Measurements from ENCODE around the gene CAVIN1.

Gene CAVIN1

DNA sequence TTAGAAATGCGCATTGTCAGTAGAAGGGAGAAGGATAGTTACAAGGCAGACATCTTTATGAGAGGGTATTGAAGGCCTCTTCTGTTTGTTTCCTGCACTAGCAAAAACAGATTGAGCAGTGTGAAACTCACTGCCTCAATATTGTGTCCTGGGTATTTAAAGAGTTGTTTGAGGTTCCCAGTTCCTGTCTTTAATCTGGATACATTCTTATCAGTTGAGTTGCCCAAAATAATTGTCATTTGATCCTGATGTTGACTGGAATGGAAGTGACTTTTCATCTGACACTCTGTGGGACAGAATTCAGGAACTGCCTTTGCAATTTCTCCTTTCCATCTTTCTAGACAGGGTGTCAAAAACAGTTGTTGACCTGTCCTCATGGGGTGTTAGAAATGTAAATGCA lies 37.3 kb upstream of the CAVIN1 start:
- Histone ChIP-seq H3K27ac (ENCODE audit: extremely low read depth, low read depth, low read length) (no peak overlapping the region), H3K36me3 (ENCODE audit: control insufficient read depth in 2 of 2, insufficient read depth in 1 of 2, low read length in 2 of 2) (peaks cover 29 to 37% of the 10 kb centered on the region in 2 experiments), H3K4me1 (ENCODE audit: control insufficient read depth, insufficient read depth, low read length) (peaks cover 5% of the 10 kb centered on the region), H3K4me3 (ENCODE audit: low read depth, low read length) (no peak overlapping the region), H3K9me3 (ENCODE audit: control insufficient read depth, insufficient read depth, low read depth, low read length) (no peaks in the 10 kb centered on the region)
- TF ChIP-seq, protein P1, sequence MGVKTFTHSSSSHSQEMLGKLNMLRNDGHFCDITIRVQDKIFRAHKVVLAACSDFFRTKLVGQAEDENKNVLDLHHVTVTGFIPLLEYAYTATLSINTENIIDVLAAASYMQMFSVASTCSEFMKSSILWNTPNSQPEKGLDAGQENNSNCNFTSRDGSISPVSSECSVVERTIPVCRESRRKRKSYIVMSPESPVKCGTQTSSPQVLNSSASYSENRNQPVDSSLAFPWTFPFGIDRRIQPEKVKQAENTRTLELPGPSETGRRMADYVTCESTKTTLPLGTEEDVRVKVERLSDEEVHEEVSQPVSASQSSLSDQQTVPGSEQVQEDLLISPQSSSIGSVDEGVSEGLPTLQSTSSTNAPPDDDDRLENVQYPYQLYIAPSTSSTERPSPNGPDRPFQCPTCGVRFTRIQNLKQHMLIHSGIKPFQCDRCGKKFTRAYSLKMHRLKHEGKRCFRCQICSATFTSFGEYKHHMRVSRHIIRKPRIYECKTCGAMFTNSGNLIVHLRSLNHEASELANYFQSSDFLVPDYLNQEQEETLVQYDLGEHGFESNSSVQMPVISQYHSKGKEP (tag by site-specific recombination; IDR thresholded peaks at IDR 0.05): no peak
- TF ChIP-seq ZNF530 (tag by site-specific recombination; IDR thresholded peaks at IDR 0.05; ENCODE audit: low read depth): no peak
- TF ChIP-seq, protein P2, sequence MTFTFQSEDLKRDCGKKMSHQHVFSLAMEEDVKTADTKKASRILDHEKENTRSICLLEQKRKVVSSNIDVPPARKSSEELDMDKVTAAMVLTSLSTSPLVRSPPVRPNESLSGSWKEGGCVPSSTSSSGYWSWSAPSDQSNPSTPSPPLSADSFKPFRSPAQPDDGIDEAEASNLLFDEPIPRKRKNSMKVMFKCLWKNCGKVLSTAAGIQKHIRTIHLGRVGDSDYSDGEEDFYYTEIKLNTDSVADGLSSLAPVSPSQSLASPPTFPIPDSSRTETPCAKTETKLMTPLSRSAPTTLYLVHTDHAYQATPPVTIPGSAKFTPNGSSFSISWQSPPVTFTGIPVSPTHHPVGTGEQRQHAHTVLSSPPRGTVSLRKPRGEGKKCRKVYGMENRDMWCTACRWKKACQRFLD (tag by site-specific recombination; IDR thresholded peaks at IDR 0.05): no peak
- no peak for TF ChIP-seq ZNF202 (tag by site-specific recombination; IDR thresholded peaks at IDR 0.05; ENCODE audit: borderline replicate concordance)
- no peak for TF ChIP-seq REST (tag by site-specific recombination; IDR thresholded peaks at IDR 0.05)
- TF ChIP-seq ZNF843 (tag by site-specific recombination; IDR thresholded peaks at IDR 0.05): no peak
- TF ChIP-seq, protein P3, sequence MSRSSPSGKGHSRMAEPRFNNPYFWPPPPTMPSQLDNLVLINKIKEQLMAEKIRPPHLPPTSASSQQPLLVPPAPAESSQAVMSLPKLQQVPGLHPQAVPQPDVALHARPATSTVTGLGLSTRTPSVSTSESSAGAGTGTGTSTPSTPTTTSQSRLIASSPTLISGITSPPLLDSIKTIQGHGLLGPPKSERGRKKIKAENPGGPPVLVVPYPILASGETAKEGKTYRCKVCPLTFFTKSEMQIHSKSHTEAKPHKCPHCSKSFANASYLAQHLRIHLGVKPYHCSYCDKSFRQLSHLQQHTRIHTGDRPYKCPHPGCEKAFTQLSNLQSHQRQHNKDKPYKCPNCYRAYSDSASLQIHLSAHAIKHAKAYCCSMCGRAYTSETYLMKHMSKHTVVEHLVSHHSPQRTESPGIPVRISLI (tag by site-specific recombination; IDR thresholded peaks at IDR 0.05): no peak
- TF ChIP-seq ZNF548 (tag by site-specific recombination; IDR thresholded peaks at IDR 0.05): no peak
- TF ChIP-seq ZNF514 (tag by site-specific recombination; IDR thresholded peaks at IDR 0.05): no peak
- TF ChIP-seq, protein P4, sequence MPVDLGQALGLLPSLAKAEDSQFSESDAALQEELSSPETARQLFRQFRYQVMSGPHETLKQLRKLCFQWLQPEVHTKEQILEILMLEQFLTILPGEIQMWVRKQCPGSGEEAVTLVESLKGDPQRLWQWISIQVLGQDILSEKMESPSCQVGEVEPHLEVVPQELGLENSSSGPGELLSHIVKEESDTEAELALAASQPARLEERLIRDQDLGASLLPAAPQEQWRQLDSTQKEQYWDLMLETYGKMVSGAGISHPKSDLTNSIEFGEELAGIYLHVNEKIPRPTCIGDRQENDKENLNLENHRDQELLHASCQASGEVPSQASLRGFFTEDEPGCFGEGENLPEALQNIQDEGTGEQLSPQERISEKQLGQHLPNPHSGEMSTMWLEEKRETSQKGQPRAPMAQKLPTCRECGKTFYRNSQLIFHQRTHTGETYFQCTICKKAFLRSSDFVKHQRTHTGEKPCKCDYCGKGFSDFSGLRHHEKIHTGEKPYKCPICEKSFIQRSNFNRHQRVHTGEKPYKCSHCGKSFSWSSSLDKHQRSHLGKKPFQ (tag by site-specific recombination; IDR thresholded peaks at IDR 0.05): no peak
- TF ChIP-seq, protein P5, sequence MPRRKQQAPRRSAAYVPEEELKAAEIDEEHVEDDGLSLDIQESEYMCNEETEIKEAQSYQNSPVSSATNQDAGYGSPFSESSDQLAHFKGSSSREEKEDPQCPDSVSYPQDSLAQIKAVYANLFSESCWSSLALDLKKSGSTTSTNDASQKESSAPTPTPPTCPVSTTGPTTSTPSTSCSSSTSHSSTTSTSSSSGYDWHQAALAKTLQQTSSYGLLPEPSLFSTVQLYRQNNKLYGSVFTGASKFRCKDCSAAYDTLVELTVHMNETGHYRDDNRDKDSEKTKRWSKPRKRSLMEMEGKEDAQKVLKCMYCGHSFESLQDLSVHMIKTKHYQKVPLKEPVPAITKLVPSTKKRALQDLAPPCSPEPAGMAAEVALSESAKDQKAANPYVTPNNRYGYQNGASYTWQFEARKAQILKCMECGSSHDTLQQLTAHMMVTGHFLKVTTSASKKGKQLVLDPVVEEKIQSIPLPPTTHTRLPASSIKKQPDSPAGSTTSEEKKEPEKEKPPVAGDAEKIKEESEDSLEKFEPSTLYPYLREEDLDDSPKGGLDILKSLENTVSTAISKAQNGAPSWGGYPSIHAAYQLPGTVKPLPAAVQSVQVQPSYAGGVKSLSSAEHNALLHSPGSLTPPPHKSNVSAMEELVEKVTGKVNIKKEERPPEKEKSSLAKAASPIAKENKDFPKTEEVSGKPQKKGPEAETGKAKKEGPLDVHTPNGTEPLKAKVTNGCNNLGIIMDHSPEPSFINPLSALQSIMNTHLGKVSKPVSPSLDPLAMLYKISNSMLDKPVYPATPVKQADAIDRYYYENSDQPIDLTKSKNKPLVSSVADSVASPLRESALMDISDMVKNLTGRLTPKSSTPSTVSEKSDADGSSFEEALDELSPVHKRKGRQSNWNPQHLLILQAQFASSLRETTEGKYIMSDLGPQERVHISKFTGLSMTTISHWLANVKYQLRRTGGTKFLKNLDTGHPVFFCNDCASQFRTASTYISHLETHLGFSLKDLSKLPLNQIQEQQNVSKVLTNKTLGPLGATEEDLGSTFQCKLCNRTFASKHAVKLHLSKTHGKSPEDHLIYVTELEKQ (tag by site-specific recombination; IDR thresholded peaks at IDR 0.05; ENCODE audit: borderline replicate concordance): no peak
- no peak for TF ChIP-seq ZNF664 (tag by site-specific recombination; IDR thresholded peaks at IDR 0.05)
- no peak for TF ChIP-seq KLF1 (tag by site-specific recombination; IDR thresholded peaks at IDR 0.05)
- TF ChIP-seq ZNF184 (tag by site-specific recombination; IDR thresholded peaks at IDR 0.05): no peak
- no peak for TF ChIP-seq SP3 (tag by site-specific recombination; IDR thresholded peaks at IDR 0.05)
- TF ChIP-seq ZNF791 (tag by site-specific recombination; IDR thresholded peaks at IDR 0.05): no peak
- TF ChIP-seq ZFP41 (tag by site-specific recombination; IDR thresholded peaks at IDR 0.05; ENCODE audit: borderline replicate concordance): no peak
- POLR2A ChIA-PET: interaction anchor here (3.7 kb wide), 1 partner anchor 37 kb away, joined by 25 read pairs; the partner anchor contains the start of gene CAVIN1
- CTCF ChIA-PET: interaction anchor here (0.5 to 2.5 kb wide), 12 partner anchors 8 to 72 kb away, joined by 3 to 12 read pairs (median 4); partner anchors contain the start of genes CAVIN1 and STAT3

Measured in HEK293 (cell line).